GM19463 (cell line): ENCODE data around the gene MRPL50.

Experiments
- ATAC-seq: cut with Tn5 transposase; IDR thresholded peaks from one replicate; pipeline ENCODE4 v1.9.1; 2021; ENCODE audit warnings: mild to moderate bottlenecking, moderate library complexity; ENCODE audit not compliant: unreplicated experiment

MRPL50 gene

GRCh38 chr9:101350285-101350684 lies 48.1 kb downstream of the MRPL50 start:
- ATAC-seq, result no peak

GRCh38 chr9:101342595-101342994 lies 55.8 kb downstream of the MRPL50 start:
- ATAC-seq, result no peak

GRCh38 chr9:101341958-101342357 lies 56.5 kb downstream of the MRPL50 start:
- ATAC-seq, result no peak
